ENCODE results near the gene ZSCAN5B. TPM values are rescaled to one million over a fixed set of nuclear protein-coding genes. Genes with fewer than 3 reads are reported as not detected.

ZSCAN5B gene
- total RNA-seq, 2 donors from 2014 or later: not detected

DNA sequence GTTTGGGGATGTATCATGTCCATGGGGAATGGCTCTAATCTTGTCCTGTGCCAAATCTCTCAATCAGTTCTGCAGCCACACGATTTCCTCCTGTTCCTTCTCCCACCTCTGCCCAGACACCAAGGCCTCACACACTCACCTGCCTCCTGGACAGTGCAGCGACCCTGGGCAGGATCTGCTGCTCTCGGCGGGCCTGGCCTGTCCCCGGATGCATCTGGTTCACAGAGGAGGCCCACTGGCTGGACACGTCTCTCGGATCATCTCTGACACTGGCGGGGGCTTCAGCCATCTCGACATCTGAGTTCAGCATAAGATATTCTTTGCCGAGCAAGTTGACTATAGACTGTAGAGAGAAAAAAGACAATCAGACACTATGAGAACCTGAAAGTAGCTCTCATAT, 5.9 kb downstream of the ZSCAN5B start:
- no peaks in the 10 kb centered on the region for H3K4me1 ChIP-seq (ENCODE audit: control insufficient read depth, insufficient read depth, low read length)
- no peak overlapping the region for H3K4me3 ChIP-seq (ENCODE audit: low read length)
- Mint-ChIP-seq H3K27ac (no peak overlapping the region), H3K4me3 (no peak overlapping the region), H3K9me3 (no peaks in the 10 kb centered on the region), H3K4me1 (peaks cover 4% of the 10 kb centered on the region), H3K27me3 (ENCODE audit: insufficient read depth) (peaks cover 24% of the 10 kb centered on the region), H3K36me3 (ENCODE audit: low read depth) (no peaks in the 10 kb centered on the region)
- no peak overlapping the region for H3K9ac ChIP-seq (ENCODE audit: extremely low read depth, low read length, poor library complexity, severe bottlenecking)
- no peak overlapping the region for H3K27ac ChIP-seq (ENCODE audit: low read depth, low read length)
- WGBS, 2 experiments (ENCODE audit: insufficient coverage in 1 of 2, insufficient read length in 1 of 2): 87 to 91% methylated on average over 7 to 10 of the region's 10 CpGs
- TF ChIP-seq, protein P1, sequence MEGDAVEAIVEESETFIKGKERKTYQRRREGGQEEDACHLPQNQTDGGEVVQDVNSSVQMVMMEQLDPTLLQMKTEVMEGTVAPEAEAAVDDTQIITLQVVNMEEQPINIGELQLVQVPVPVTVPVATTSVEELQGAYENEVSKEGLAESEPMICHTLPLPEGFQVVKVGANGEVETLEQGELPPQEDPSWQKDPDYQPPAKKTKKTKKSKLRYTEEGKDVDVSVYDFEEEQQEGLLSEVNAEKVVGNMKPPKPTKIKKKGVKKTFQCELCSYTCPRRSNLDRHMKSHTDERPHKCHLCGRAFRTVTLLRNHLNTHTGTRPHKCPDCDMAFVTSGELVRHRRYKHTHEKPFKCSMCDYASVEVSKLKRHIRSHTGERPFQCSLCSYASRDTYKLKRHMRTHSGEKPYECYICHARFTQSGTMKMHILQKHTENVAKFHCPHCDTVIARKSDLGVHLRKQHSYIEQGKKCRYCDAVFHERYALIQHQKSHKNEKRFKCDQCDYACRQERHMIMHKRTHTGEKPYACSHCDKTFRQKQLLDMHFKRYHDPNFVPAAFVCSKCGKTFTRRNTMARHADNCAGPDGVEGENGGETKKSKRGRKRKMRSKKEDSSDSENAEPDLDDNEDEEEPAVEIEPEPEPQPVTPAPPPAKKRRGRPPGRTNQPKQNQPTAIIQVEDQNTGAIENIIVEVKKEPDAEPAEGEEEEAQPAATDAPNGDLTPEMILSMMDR (conservative IDR thresholded peaks at IDR 0.05): no peak
- no peaks in the 10 kb centered on the region for H3K27me3 ChIP-seq (ENCODE audit: control insufficient read depth, insufficient read depth, low read length, poor library complexity, severe bottlenecking)
- H3K9me3 ChIP-seq (ENCODE audit: control insufficient read depth, low read length): no peaks in the 10 kb centered on the region
- no peak for DNase-seq
- no peaks in the 10 kb centered on the region for H3K36me3 ChIP-seq (ENCODE audit: control insufficient read depth, insufficient read depth, low read length)

DNA sequence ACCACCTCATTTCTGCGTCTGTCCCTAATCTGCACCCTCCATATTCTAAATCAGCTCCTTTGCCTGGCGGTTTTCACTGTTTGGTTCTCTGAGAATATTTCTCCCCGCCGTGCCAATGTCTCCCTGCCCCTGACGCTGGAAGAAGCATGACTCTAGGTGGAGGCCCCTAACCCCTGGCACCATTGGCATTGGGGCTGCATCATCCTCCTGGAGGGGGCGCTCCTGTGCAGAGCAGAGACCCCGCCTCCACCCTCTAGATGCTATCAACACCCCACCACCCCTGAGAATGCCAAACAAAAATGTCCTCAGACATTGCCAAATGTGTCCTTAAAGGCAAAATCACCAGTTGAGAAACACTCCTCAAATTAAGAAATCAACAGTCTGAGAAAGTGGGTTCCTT, 6.5 kb downstream of the ZSCAN5B start:
- H3K4me1 ChIP-seq (ENCODE audit: control insufficient read depth, insufficient read depth, low read length): no peaks in the 10 kb centered on the region
- peak; percentile 63 for DNase-seq
- Mint-ChIP-seq H3K27ac (no peak overlapping the region), H3K27me3 (ENCODE audit: insufficient read depth) (peaks cover 24% of the 10 kb centered on the region), H3K9me3 (no peaks in the 10 kb centered on the region), H3K4me1 (peaks cover 4% of the 10 kb centered on the region), H3K4me3 (no peak overlapping the region), H3K36me3 (ENCODE audit: low read depth) (no peaks in the 10 kb centered on the region)
- H3K9ac ChIP-seq (ENCODE audit: extremely low read depth, low read length, poor library complexity, severe bottlenecking): no peak overlapping the region
- TF ChIP-seq, protein P1 (conservative IDR thresholded peaks at IDR 0.05): peak; percentile 59
- H3K36me3 ChIP-seq (ENCODE audit: control insufficient read depth, insufficient read depth, low read length): no peaks in the 10 kb centered on the region
- 82 to 92% methylated on average over 5 to 7 of the region's 7 CpGs for WGBS, 2 experiments (ENCODE audit: insufficient coverage in 1 of 2, insufficient read length in 1 of 2)
- H3K27me3 ChIP-seq (ENCODE audit: control insufficient read depth, insufficient read depth, low read length, poor library complexity, severe bottlenecking): no peaks in the 10 kb centered on the region
- H3K4me3 ChIP-seq (ENCODE audit: low read length): no peak overlapping the region
- H3K27ac ChIP-seq (ENCODE audit: low read depth, low read length): no peak overlapping the region
- no peaks in the 10 kb centered on the region for H3K9me3 ChIP-seq (ENCODE audit: control insufficient read depth, low read length)

DNA sequence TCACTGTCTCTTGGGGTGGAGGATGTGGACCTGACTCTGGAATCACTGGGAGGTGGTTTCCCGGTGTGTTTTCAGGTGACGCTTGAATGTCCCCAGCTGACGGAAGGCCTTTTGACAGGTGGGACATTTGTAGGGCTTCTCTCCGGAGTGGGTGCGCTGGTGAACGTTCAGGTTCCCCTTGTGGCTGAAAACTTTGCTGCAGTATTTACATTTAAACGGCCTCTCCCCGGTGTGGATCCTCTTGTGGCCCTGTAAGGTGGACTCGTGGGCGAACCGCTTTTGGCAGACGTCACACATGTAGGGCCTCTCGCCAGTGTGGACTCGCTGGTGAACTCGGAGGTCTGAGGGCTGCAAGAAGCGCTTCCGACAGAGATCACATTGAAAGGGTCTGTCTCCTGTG, 7.8 kb downstream of the ZSCAN5B start:
- no peaks in the 10 kb centered on the region for H3K27me3 ChIP-seq (ENCODE audit: control insufficient read depth, insufficient read depth, low read length, poor library complexity, severe bottlenecking)
- DNase-seq: peak; percentile 54
- TF ChIP-seq, protein P1 (conservative IDR thresholded peaks at IDR 0.05): peak; percentile 51
- no peaks in the 10 kb centered on the region for H3K36me3 ChIP-seq (ENCODE audit: control insufficient read depth, insufficient read depth, low read length)
- H3K27ac ChIP-seq (ENCODE audit: low read depth, low read length): no peak overlapping the region
- peaks cover 31% of the 10 kb centered on the region for H3K27me3 Mint-ChIP-seq (ENCODE audit: insufficient read depth)
- no peak overlapping the region for H3K9ac ChIP-seq (ENCODE audit: extremely low read depth, low read length, poor library complexity, severe bottlenecking)
- H3K9me3 Mint-ChIP-seq: no peaks in the 10 kb centered on the region
- H3K9me3 ChIP-seq (ENCODE audit: control insufficient read depth, low read length): no peaks in the 10 kb centered on the region
- H3K4me1 Mint-ChIP-seq: peaks cover 4% of the 10 kb centered on the region
- no peaks in the 10 kb centered on the region for H3K4me1 ChIP-seq (ENCODE audit: control insufficient read depth, insufficient read depth, low read length)
- H3K36me3 Mint-ChIP-seq (ENCODE audit: low read depth): no peaks in the 10 kb centered on the region
- 73 to 88% methylated on average over 14 to 17 of the region's 17 CpGs for WGBS, 2 experiments (ENCODE audit: insufficient coverage in 1 of 2, insufficient read length in 1 of 2)
- H3K27ac Mint-ChIP-seq: no peak overlapping the region
- no peak overlapping the region for H3K4me3 Mint-ChIP-seq
- no peak overlapping the region for H3K4me3 ChIP-seq (ENCODE audit: low read length)

All from endodermal cell (in vitro differentiated cells).